Measurements from ENCODE around the gene IL27RA.
A peak's percentile ranks its signal among the peaks of the same experiment; 100 is the strongest.

Gene IL27RA

GRCh38 chr19:14031719-14032480, at the start of gene IL27RA:
Gene IL27RA (plus strand): TSS chr19:14031762. CDS start chr19:14031873, 111 bp downstream.
- peak; percentile 13 for DNase-seq (ENCODE audit: low read depth)

DNA sequence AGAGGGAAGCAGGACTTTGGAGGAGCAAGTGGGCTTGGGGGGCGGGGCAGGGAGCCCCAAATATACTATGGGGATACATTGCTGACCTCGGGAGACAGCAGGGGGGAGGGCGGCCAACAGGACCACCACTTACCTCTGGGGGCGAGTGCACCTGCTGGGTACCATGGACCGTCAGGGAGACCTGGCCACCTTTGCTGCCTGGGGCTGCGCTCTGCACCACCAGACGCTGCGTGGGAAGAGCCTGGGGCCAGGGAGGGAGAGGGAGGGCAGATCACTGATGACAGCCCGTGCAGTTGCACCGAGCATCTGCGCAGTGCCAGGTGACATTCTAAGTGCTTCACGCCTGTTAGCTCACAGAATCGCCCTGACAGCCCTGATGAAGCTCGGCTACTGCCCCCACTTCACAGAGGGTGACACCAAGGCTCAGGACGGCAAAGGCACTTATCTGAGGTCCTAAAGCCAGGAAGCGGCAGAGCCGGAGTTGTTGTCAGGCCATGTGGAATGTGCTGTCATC, 49.5 kb upstream of the IL27RA start:
- no peak for DNase-seq (ENCODE audit: low read depth)

GRCh38 chr19:13982773-13983172, 48.8 kb upstream of the IL27RA start:
- no peak for DNase-seq (ENCODE audit: low read depth)

GRCh38 chr19:13983213-13983889, 48.2 kb upstream of the IL27RA start:
- DNase-seq (ENCODE audit: low read depth) = no peak

DNA sequence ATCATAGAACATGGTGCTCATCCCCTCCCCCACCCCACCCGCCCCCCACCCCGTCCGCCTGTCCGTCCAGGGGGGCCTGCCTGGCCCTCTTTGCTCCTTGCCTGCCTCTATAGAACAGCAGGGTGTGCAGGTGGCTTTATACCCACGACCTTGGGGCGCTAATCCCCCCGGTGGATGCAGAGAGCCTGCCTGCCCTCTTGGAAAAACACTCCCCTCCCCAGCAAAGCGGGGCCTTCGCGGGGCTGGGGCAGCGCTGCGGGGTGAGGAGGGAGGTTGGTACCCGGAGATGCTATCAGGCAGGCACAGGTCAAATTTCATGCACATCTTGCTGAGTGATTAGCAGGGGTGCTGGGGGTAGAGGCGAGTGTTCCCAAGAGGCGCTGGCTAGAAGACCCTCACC, 47.4 kb upstream of the IL27RA start:
- DNase-seq (ENCODE audit: low read depth) = no peak

- peak; percentile 39 for DNase-seq (ENCODE audit: low read depth)
These were observed 46.5 kb upstream of the IL27RA start for GRCh38 chr19:13984875-13985741.

DNA sequence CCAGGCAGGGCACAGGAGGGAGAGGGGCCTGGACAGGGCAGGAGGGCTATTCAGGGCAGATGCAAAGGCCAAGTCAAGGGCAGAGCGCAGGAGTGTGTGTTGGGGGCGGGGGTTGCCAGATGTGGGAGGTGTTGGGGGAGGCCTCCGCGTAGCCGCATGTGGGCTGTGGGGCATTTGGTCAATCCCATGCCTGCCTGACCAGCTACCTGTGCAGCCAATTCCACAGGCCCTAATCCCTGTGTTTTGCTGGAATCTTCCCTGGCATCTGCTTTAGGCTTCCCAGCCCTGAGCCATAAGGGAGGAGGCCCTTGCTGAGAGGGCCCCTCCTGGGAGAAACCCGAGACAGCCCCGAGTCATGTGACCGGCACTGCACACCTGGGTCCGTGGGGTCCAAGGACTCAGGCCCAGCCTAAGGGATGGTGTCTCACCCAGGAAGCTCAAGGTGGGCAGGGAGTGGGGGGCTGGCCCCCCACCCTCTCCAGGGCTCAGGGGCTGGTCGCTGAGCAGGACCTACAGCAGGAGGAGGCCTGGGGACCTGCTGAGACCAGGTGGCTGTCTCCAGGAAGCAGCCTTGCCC, 45.7 kb upstream of the IL27RA start:
- no peak for DNase-seq (ENCODE audit: low read depth)

DNA sequence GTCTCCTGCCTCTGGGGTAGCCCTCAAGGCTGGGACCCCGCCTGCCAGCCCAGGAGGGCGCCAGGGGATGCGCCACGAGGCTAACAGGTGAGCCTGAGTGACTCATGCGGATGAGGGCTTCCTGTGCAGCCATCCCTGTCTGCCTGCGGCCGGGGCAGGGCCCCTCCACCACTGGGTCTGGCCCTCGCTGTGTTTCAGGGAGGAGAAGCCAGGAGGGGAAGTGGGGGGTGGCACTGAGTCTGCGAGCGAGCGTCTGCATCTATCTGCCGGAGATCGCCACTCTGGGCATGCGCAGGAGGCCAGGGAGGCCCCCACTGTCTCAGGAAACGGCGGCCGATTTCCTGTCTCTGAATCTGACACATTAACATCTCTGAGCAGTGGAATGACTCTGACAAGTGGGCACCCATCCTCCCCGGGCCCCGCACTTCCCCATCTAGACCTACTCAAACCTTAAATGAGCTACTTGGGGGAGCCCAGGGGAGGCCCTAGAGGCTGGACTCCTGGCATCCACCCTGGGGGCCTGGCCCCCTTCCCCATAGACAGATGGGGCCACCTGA, 45.1 kb upstream of the IL27RA start:
- DNase-seq (ENCODE audit: low read depth) = peak; percentile 66

DNA sequence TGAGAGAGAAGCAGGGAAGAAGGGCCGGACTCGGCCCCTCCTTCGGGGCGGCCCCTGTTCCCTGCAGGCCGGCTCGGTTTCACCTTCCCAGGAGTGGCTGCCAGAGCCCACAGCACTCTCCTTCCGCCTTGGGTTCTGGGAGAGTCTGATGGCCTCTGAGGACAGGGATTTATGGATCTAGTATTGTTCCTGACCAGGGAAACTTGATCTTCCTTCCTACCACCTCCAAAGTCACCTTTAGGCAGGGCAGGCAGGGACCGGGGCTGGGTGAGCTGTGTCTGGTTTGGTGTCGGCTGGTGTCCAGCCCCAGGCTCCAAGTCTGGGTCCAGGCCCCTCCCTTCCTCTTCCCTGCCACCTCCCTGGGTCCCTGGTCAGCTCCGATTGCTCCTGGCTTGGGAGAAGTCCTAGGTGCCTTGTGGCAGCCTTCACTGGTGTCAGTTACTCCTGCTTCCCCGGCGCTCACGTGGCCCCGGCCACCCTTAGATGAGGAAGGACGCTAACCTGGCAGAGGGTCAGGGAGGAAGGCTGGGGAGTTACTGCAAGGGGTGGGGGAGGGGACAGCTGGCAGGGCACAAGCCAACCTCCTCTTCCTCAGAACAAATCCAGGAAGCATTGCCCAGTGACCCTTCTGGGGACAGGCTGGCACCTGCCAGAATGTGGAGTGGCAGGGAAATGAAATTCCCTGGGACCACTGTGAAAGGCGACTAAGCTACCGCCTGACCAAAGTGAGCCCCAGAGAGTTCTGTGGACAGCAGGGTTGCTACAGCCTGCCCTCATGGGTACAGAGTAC, 44.3 kb upstream of the IL27RA start:
- no peak for DNase-seq (ENCODE audit: low read depth)

- no peak for DNase-seq (ENCODE audit: low read depth)
These were observed 42.1 kb upstream of the IL27RA start for GRCh38 chr19:13989487-13989886.

- no peak for DNase-seq (ENCODE audit: low read depth)
These were observed 41.5 kb upstream of the IL27RA start for GRCh38 chr19:13990085-13990484.

GRCh38 chr19:13992025-13992424, 39.5 kb upstream of the IL27RA start:
- no peak for DNase-seq (ENCODE audit: low read depth)

DNA sequence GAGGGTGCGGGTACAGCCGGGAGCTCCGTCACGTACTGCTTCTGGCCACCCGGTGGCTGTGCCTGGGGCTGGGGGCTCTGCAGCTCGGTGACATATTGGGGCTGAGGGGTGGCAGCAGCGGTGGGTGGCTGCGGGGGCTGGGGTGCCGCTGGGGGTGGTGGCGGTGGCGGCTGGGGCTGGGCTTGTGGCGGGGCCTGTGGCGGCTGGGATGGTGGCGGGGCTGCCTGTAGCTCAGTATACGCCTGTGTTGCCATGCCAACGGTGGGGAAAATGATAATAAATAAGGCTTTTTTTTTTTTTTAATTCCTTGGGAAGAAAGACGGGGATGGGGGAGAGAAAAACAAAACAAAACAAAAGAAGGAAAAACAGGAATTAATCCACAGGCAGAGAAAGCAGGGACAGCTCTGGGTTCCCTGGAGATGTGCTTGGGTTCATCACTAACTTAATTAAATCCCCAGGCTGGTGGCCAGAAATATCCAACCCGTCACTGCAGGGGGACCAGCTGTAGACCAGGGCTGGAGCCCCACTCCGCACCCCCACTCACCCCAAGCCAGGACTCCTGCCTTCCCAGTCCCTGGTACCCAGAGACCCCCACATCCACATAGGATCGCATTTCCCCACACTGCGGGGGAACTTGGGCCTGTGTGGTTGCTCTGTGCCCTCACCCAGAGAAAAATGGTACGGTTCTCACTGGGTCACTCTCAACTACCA, 37.8 kb upstream of the IL27RA start:
- DNase-seq (ENCODE audit: low read depth) = no peak

GRCh38 chr19:13995017-13995728, 36.4 kb upstream of the IL27RA start:
- no peak for DNase-seq (ENCODE audit: low read depth)

DNA sequence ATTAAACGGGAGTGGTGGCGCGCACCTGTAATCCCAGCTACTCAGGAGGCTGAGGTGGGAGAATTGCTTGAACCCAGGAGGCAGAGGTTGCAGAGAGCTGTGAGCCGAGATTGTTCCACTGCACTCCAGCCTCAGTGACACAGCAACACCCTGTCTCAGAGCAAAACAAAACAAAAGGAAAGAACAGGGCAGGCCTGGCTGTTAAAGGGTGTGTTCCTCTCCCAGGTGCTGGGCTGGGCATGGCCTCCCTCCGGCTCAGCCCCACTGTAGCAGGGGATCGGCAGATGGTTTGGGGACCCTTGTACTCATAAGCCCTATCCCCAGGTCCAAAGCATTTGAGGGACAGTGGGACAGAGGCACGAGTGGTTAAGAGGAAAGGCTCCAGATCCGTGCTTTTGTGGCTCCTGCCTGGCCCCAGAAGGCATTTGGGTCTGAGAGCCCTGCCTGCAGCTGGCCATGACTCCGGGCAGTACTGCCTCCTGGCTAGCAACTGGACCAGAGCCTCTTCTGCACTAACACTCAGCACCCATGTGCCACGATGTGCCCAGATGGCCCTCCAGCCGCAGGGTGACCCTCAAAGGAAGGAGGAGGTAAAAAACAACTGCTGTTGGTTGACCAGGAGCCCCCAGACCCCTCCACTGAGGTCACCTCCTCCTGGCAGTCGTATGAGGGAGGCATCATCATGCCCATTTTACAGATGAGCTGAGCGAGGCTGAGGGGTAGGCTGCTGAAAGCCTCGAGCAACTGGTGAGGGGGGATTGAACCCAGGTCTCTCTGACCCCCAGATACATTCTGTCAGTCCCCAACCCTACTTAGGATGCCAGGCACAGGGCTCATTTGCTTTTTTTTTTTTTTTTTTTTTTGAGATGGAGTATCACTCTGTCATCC, 35.4 kb upstream of the IL27RA start:
- no peak for DNase-seq (ENCODE audit: low read depth)

DNA sequence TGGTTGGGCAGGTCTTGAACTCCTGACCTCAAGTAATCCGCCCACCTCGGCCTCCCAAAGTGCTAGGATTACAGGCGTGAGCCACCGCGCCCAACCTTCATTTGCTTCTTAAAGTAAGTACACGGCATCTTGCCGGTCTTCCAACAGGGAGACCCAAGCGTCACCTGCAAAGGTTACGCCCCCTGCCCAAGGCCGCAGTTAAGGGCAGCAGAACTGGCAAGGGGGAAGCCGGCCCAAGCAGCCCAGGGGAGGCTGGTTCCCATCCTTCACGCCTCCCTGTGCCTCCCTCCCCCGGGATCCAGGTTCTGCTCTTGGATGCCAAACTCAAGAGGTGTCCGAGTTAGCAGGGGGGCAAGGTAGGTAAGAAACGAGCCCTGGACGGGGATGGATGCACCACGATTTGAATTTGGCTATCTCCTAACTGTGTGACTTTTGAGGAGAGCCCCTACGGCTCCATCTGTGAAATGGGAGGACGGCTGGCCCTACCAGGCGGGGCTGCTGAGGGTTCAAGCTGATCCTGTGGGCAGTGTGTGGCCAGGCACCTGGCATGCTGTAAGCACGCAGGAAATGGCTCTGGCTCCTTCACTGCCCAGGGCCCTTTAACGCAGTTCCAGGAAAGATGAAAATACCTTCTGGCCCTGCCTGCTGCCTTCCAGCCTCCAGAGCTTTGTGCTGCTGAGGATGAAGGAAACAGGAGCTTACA, 34.5 kb upstream of the IL27RA start:
- DNase-seq (ENCODE audit: low read depth) = no peak

DNA sequence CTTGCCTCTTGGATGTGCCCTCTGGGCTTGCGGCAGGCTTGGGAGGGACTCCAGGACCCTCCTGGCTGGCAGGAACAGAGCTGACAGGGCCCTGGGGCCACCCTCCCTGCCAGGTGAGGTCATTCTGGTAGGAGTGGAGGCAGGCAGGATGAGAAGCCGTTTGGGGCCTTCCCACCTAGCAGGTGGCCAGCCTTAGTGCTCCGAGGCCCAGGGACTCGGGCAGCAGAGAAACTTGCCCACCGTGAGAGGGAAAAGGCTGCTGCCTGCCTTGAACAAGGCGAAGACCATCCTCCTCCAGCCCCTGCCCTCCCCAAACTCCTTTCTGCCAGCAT, 34.0 kb upstream of the IL27RA start:
- no peak for DNase-seq (ENCODE audit: low read depth)

DNA sequence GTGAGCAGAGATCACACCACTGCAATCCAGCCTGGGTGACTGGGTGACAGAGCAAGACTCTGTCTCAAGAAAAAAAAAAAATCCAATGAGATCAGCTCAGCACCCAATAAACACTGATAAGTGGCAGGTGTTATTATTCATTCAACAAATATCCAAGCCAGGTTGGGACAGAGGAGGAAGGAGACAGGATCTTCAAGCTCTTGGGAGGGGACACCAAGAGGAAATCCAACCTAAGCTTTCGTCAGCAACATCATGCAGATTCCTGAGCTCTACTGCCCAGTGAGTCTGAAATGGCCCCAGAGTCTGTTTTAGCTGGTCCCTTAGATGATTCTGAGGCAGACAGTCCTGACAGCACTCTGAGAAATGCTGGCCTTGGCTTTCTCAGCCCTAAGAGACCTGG, 33.1 kb upstream of the IL27RA start:
- DNase-seq (ENCODE audit: low read depth) = no peak
